Measurements from ENCODE around the gene CERS6.

The CERS6 gene

GRCh38 chr2:168574856-168575630, 119.0 kb downstream of the CERS6 start:
- DNase-seq, result no peak

- DNase-seq, result no peak
Measured at GRCh38 chr2:168577885-168578284, 121.8 kb downstream of the CERS6 start.

- DNase-seq, result no peak
Measured at GRCh38 chr2:168583064-168583709, 127.1 kb downstream of the CERS6 start.

GRCh38 chr2:168583710-168584521, 127.8 kb downstream of the CERS6 start:
- DNase-seq, result no peak

DNA sequence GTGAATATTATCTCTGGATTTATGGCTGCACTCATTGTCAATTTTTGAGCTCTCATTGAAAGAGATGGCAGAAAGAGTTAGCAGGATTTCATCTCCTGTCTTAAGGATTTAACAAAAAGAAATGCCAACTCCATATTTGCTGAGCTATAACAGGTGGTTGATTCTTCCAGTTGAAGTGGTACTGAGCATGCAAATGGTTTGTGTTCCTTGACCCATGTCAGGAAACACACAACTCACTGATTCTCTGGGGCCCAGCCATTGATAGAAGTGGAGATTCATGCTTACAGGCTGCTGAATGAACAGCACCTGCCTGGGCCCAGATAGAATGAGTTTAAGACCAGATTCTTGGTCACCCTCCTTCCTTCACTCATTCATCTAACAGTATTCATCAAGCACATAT, 128.8 kb downstream of the CERS6 start:
- no peak for DNase-seq

DNA sequence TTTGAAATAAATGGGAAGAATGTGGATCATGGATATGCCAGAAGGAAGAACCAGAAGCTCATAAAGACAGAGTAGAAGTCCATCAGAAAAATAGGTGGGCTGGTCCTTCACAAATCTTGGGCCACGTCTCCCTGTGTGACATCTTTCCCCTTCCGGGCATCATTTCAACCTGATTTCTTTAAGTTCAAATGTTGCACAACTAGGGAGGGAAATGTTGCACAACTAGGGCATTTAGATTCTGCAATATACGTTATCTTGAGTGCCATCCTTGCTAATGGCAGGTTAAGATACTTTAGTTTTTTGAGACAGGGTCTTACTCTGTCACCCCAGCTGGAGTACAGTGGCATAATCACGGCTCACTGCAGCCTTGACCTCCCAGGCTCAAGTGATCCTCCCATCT, 129.6 kb downstream of the CERS6 start:
- no peak for DNase-seq

DNA sequence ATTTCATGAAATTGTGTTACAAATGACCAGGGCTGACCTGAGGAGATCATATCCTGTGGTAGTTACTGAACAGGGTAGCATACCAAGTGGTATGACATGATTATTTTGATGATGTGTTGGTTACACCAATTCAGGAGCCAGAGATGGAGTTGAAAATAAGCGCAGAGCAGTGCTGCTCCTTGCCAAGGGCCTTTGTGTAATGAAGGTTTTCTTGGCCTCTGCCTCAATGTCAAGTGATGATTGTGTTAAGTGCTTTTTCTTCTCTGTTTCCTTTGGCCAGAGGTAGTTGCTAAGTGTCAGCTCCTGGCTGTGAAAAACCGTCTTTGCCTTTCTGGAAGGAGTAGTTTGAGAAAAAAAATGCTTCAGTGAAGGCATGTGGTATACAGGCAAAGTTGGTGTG, 131.2 kb downstream of the CERS6 start:
- no peak for DNase-seq

GRCh38 chr2:168589236-168590211, 133.5 kb downstream of the CERS6 start:
- no peak for DNase-seq

DNA sequence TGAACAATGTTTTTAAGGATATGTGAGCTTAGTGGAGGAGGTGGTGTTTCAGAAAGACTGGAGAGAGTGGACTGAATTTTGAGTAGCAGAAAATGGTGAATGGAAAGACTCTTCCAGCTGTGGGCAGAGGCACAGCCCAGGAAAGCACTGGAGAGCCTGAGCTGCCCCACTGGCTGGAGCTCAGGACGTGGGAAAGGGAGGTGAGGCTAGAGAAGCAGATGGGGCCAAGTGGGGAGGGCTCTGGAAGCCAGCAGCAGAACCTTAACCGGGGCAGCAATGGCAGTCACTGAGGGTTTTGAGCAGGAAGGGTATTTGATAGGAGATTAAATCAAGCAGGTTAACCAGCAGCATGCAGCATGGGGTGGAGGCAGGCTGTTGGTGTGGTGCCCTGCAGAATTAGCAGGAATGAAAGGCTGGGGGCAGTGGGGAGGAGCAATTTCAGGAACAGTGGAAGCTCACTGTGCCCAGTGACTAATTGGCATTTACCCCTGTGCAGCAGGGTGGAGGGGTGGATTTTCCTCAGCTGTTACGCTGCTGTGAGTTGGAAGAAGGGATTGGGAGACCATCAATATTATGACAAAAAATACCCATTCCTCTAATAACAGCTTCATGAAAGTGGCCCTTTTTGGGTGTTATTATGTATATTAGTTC, 136.2 kb downstream of the CERS6 start:
- DNase-seq, result no peak

- DNase-seq, result no peak
Measured at GRCh38 chr2:168593713-168594112, 137.6 kb downstream of the CERS6 start.

- DNase-seq, result no peak
Measured at GRCh38 chr2:168594778-168595177, 138.7 kb downstream of the CERS6 start.

GRCh38 chr2:168596881-168597655, 141.0 kb downstream of the CERS6 start:
- DNase-seq, result no peak

GRCh38 chr2:168599738-168600137, 143.7 kb downstream of the CERS6 start:
- DNase-seq, result no peak

- no peak for DNase-seq
Measured at GRCh38 chr2:168600949-168601348, 144.9 kb downstream of the CERS6 start.

- DNase-seq, result no peak
Measured at GRCh38 chr2:168601741-168602140, 145.7 kb downstream of the CERS6 start.

- no peak for DNase-seq
Measured at GRCh38 chr2:168602379-168602778, 146.3 kb downstream of the CERS6 start.

- no peak for DNase-seq
Measured at GRCh38 chr2:168602846-168603401, 146.9 kb downstream of the CERS6 start.

DNA sequence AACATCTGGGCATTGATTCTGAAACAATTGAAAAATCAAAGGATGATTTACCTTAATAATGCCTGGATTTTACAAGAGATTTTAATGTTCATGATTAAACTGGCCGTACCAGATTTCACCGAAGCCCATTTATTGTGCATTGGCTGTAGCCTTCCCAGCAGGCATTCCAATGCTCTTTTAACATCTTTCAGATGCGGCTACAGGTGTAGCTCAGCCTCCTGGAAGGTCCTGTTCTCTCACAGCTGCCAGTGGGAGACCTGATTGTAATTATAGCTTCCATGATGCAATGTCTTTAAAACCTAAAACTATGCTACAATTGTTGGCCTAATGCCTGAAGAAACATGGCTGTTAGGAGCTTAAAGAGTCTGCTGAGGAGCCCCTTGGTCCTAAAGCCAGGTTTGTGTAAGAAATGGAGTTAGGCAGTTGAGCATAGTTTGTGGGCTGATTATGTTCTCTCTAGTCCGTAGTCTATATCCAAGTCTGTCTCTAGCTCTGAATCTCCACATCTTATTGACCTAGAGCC, 147.4 kb downstream of the CERS6 start:
- no peak for DNase-seq

DNA sequence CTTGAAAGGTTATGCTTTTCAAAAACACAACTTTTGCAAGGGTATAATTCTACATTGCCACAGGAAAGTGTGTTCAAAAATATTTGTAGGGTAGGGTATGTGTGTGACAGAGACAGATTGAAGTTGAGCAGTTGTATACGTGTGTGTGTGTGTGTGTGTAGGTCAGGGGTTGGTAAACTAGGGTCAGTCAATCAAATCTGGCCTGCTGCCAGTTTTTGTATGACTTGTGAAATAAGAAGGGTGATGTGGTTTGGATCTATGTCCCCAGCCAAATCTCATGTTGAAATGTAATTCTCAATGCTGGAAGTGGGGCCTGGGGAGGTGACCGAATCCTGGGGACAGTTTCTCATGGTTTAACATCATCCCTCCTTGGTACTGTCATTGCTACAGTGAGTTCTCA, 148.2 kb downstream of the CERS6 start:
- no peak for DNase-seq

DNA sequence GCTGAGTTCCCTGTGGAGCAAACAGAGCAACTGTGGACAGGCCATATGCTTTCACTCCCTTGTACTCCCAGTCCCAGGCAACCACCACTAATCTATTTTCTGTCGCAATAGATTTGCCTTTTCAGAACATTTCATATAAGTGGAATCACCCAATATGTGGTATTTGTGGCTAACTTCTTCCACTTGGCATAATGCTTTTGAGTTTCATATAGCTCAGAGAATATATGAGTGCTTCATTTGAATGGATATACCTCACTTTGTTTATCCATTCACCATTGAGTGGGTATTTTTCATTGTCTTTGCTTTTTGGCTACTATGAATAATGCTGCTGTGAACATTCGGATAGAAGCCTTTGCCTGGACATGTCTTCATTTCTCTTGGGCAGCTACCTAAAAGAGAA, 151.9 kb downstream of the CERS6 start:
- no peak for DNase-seq

- no peak for DNase-seq
Measured at GRCh38 chr2:168608796-168609195, 152.7 kb downstream of the CERS6 start.
